SJCRH30 (cell line): ENCODE data around the gene CAPN2. TPM values are rescaled to one million over a fixed set of nuclear protein-coding genes. Genes with fewer than 3 reads are reported as not detected.
A peak's percentile ranks its signal among the peaks of the same experiment; 100 is the strongest.
"Not testable (repeated sequence)": the region's sequence is repeated elsewhere in the genome, so short reads cannot be mapped to it uniquely, and the experiment has no call there.

Source experiments
- DNase-seq, 2 experiments: peaks; one replicate each; pipeline ENCODE4 v3.0.0-alpha.2; 2015 to 2020
- H3K27ac ChIP-seq: fragments of 250-450 bp; sonication (Bioruptor Pico); 2 replicates; pipeline ENCODE4 v1.5.1; 2020; ENCODE audit warnings: mild to moderate bottlenecking, moderate library complexity
- H3K27me3 ChIP-seq: fragments of 250-450 bp; sonication (Bioruptor Pico); 2 replicates; pipeline ENCODE4 v1.5.1; 2020; ENCODE audit warnings: mild to moderate bottlenecking, moderate library complexity
- H3K36me3 ChIP-seq: fragments of 250-450 bp; sonication (Bioruptor Pico); 2 replicates; pipeline ENCODE4 v1.5.1; 2020; ENCODE audit warnings: mild to moderate bottlenecking, moderate library complexity
- H3K4me1 ChIP-seq: fragments of 250-450 bp; sonication (Bioruptor Pico); 2 replicates; pipeline ENCODE4 v1.5.1; 2020; ENCODE audit warnings: mild to moderate bottlenecking, moderate library complexity
- H3K4me3 ChIP-seq: fragments of 250-450 bp; sonication (Bioruptor Pico); 2 replicates; pipeline ENCODE4 v1.5.1; 2020; ENCODE audit warnings: mild to moderate bottlenecking, moderate library complexity
- H3K9me3 ChIP-seq: fragments of 250-450 bp; sonication (Bioruptor Pico); replicated peaks from 2 replicates; pipeline ENCODE4 v1.5.1; 2020; ENCODE audit warnings: mild to moderate bottlenecking, moderate library complexity
- total RNA-seq: library from RNA; depleted of rRNA; stranded (reverse); fragments of >200 nt; shearing (Covaris generic); gene quantifications from 2 replicates; pipeline ENCODE4 v1.2.3, GENCODE V29; 2014

The CAPN2 gene
- total RNA-seq, 1 experiment from 2014 or later, result 172 TPM

- H3K4me1 ChIP-seq, result peaks cover 70% of the 10 kb centered on the region
- no peaks in the 10 kb centered on the region for H3K27me3 ChIP-seq
- no peak for DNase-seq
- peaks cover 10% of the 10 kb centered on the region for H3K36me3 ChIP-seq
- H3K27ac ChIP-seq, result no peak overlapping the region; the same call in 1 of the 2 replicates
- no peaks in the 10 kb centered on the region for H3K9me3 ChIP-seq
- no peak overlapping the region for H3K4me3 ChIP-seq
Measured at GRCh38 chr1:223733898-223734852, 21.8 kb downstream of the CAPN2 start.

GRCh38 chr1:223736638-223737037 lies 24.3 kb downstream of the CAPN2 start:
- H3K36me3 ChIP-seq, result peaks cover 28% of the 10 kb centered on the region
- peaks cover 62% of the 10 kb centered on the region for H3K4me1 ChIP-seq

GRCh38 chr1:223737342-223737741 lies 25.0 kb downstream of the CAPN2 start:
- H3K4me1 ChIP-seq, result peaks cover 55% of the 10 kb centered on the region
- H3K9me3 ChIP-seq, result no peaks in the 10 kb centered on the region
- H3K4me3 ChIP-seq, result no peak overlapping the region
- H3K27me3 ChIP-seq, result no peaks in the 10 kb centered on the region
- peak; percentile 88 to 90 for DNase-seq
- peak overlapping the region; percentile 75 for H3K27ac ChIP-seq
- H3K36me3 ChIP-seq, result peaks cover 33% of the 10 kb centered on the region

More at GRCh38 chr1:223736638-223737037, 24.3 kb downstream of the CAPN2 start:
- H3K9me3 ChIP-seq, H3K27me3 ChIP-seq, H3K4me3 ChIP-seq: not testable (repeated sequence)
- peak overlapping the region; percentile 75; the same call in 1 of the 2 replicates for H3K27ac ChIP-seq
- DNase-seq, result peak in 1 of 2 experiments; percentile 22

GRCh38 chr1:223738465-223739365 lies 26.4 kb downstream of the CAPN2 start:
- peaks cover 41% of the 10 kb centered on the region for H3K4me1 ChIP-seq
- no peaks in the 10 kb centered on the region for H3K9me3 ChIP-seq
- peak overlapping the region; percentile 75 for H3K27ac ChIP-seq
- no peaks in the 10 kb centered on the region for H3K27me3 ChIP-seq
- peaks cover 40% of the 10 kb centered on the region for H3K36me3 ChIP-seq
- DNase-seq, result peak; percentile 85 to 90
- no peak overlapping the region for H3K4me3 ChIP-seq

DNA sequence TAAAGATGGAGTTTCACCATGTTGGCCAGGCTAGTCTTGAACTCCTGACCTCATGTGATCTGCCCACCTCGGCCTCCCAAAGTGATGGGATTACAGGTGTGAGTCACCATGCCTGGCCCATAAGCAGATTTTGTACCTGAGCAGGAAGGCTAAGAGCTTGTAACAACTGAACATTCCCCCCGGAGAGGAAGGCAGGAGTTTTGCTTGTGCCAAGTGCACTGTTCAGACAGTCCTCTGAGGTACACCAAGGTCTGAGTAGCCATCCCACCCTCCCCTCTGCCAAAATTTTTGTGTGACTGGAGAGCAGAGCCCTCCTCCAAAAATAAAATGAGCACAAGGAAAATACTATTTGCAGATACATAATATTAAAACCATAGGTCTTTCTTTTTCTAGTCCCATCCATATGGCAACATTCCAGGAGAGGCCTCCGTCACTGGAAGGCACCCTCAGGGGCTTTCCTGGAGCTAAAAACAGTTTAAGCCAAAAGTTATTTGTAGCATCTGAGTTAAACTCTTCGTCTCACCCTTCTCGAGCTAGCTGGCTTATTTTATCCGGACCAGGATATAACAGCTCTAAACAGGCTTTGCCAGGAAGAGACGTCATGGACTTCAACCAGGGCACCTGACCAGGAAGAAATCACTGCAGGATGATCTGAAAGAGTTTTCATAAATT lies 27.2 kb downstream of the CAPN2 start:
- Histone ChIP-seq H3K27me3 (no peaks in the 10 kb centered on the region), H3K9me3 (no peaks in the 10 kb centered on the region), H3K4me1 (peaks cover 37% of the 10 kb centered on the region), H3K27ac (peak overlapping the region; percentile 75; the same call in 1 of the 2 replicates), H3K36me3 (peaks cover 46% of the 10 kb centered on the region), H3K4me3 (no peak overlapping the region)
- DNase-seq, result no peak

DNA sequence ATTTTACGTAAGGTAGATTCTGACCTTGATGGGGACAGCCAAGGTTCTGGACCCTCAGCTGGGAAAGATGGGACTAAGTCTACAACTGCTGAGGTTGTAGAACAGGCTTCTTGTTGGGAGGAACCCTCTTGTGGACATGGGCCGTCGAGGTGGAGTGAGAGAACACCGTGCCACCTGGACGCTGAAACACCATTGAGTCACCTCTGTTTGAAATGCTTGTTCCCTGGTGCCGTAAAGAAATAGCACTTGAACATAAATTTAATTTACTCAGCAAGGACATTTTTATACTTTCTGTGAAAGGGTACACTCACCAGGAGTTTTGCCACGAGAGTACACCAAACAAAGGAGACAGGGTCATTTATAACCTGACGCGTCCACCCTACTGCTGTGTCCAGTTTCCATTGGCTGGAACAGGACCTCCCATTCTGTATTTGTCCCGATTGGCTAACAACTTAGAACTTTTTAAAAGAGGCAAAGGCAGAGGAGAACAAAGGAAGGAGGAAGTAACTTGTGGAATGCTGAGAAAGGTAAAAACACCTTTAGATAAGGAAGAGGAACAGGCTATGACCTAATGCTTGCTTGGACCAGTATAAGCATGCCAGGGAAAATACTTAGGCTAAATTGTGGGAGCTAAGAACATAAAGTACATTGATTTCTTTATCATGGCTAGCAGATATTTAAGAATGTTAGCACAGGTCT lies 27.8 kb downstream of the CAPN2 start:
- H3K4me3 ChIP-seq, H3K27ac ChIP-seq: not testable (repeated sequence)
- H3K36me3 ChIP-seq, result peaks cover 42% of the 10 kb centered on the region

DNA sequence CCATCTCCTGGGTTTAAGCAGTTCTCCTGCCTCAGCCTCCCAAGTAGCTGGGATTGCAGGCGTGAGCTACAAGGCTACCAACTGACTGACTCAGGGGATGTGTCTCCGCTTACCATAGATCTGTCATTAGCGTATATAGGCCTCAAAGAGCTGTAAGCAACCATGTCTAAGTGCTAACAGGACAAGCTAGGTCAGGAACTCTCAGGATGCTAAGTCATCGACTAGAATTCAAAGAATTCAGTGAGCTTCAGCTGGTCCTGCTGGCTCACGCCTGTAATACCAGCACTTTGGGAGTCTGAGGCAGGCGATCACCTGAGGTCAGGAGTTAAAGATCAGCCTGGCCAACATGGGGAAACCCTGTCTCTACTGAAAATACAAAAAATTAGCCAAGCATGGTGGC lies 29.5 kb downstream of the CAPN2 start:
- Histone ChIP-seq H3K27ac (no peak overlapping the region), H3K4me1 (peaks cover 31% of the 10 kb centered on the region), H3K9me3 (no peaks in the 10 kb centered on the region), H3K36me3 (peaks cover 58% of the 10 kb centered on the region), H3K27me3 (no peaks in the 10 kb centered on the region), H3K4me3 (no peak overlapping the region)
- DNase-seq, result no peak

More for the DNA sequence above, 27.8 kb downstream of the CAPN2 start:
- peaks cover 37% of the 10 kb centered on the region for H3K4me1 ChIP-seq
- not testable (repeated sequence) for H3K27me3 ChIP-seq, DNase-seq, H3K9me3 ChIP-seq

- Histone ChIP-seq H3K36me3 (peaks cover 70% of the 10 kb centered on the region), H3K27ac (no peak overlapping the region), H3K27me3 (no peaks in the 10 kb centered on the region), H3K4me3 (no peak overlapping the region), H3K9me3 (no peaks in the 10 kb centered on the region), H3K4me1 (peaks cover 21% of the 10 kb centered on the region)
- no peak for DNase-seq
Measured at GRCh38 chr1:223742856-223743517, 30.6 kb downstream of the CAPN2 start.

DNA sequence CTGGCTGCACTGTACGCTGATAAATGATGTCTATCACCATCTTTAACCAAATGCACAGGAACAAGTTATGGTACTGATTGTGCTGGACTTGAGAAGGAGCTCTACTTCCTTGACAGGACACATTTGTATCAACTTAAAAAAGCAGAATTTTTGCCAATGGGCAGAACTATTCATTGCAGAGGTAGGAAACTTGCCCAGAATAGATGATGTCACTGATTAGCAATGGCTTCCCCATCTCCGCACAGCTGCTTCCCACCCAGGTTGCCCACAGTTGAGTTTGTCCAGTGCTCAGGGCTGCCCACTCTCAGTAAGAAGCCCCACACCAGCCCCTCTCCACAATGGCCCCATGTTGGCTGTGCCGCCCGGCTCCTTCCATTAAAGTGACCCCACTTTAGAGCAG lies 33.4 kb downstream of the CAPN2 start:
- no peak for DNase-seq
- Histone ChIP-seq H3K27ac (no peak overlapping the region), H3K36me3 (peaks cover 78% of the 10 kb centered on the region)

DNA sequence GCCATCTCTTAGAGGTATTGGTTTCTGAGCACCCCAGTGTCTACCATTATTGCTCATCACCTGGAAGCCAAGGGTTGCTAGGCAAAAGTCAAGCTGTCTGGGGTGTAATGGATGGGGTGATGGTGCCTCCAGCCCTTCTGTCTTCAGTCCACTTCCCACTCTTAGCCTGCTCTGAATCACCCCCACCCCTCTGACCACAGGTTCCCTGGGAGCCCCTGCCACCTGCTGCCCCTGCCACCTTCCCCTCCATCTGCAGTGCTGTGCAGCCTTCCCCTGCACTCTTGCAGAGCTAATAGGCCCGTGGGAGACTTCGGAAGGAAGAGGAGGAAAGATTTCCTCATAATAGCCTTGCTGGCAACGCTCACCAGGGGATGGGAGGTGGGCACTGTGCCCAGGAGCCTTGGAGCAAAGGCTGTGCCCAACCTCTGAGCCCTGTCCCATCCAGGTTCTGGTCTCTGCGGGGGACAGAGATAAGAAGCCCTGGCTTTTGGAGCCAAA lies 35.5 kb downstream of the CAPN2 start:
- H3K27ac ChIP-seq, result no peak overlapping the region
- H3K4me3 ChIP-seq, result no peak overlapping the region
- peaks cover 89% of the 10 kb centered on the region for H3K36me3 ChIP-seq
- no peak for DNase-seq
- H3K9me3 ChIP-seq, result no peaks in the 10 kb centered on the region
- no peaks in the 10 kb centered on the region for H3K4me1 ChIP-seq
- H3K27me3 ChIP-seq, result no peaks in the 10 kb centered on the region

More for the DNA sequence above, 33.4 kb downstream of the CAPN2 start:
- Histone ChIP-seq H3K4me1 (no peaks in the 10 kb centered on the region), H3K27me3 (no peaks in the 10 kb centered on the region), H3K9me3 (no peaks in the 10 kb centered on the region), H3K4me3 (no peak overlapping the region)

GRCh38 chr1:223748405-223748772 lies 36.0 kb downstream of the CAPN2 start:
- H3K27me3 ChIP-seq, result no peaks in the 10 kb centered on the region
- no peak for DNase-seq
- no peaks in the 10 kb centered on the region for H3K4me1 ChIP-seq
- H3K27ac ChIP-seq, result no peak overlapping the region
- no peak overlapping the region for H3K4me3 ChIP-seq
- H3K36me3 ChIP-seq, result peaks cover 90% of the 10 kb centered on the region
- no peaks in the 10 kb centered on the region for H3K9me3 ChIP-seq

GRCh38 chr1:223748773-223749733 lies 36.7 kb downstream of the CAPN2 start:
- H3K9me3 ChIP-seq, result no peaks in the 10 kb centered on the region
- no peaks in the 10 kb centered on the region for H3K4me1 ChIP-seq
- H3K27me3 ChIP-seq, result no peaks in the 10 kb centered on the region
- H3K36me3 ChIP-seq, result peaks cover 90% of the 10 kb centered on the region
- no peak overlapping the region for H3K27ac ChIP-seq
- DNase-seq, result peak in 1 of 2 experiments; percentile 40
- H3K4me3 ChIP-seq, result no peak overlapping the region
